ENCODE measurements around the gene KLK8. TPM values are rescaled to one million over a fixed set of nuclear protein-coding genes. Genes with fewer than 3 reads are reported as not detected.

KLK8 gene, protein sequence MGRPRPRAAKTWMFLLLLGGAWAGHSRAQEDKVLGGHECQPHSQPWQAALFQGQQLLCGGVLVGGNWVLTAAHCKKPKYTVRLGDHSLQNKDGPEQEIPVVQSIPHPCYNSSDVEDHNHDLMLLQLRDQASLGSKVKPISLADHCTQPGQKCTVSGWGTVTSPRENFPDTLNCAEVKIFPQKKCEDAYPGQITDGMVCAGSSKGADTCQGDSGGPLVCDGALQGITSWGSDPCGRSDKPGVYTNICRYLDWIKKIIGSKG
- not detected in 5 replicates for total RNA-seq (2022; extraction: Qiagen RNA extraction; ENCODE audit: low read depth)

DNA sequence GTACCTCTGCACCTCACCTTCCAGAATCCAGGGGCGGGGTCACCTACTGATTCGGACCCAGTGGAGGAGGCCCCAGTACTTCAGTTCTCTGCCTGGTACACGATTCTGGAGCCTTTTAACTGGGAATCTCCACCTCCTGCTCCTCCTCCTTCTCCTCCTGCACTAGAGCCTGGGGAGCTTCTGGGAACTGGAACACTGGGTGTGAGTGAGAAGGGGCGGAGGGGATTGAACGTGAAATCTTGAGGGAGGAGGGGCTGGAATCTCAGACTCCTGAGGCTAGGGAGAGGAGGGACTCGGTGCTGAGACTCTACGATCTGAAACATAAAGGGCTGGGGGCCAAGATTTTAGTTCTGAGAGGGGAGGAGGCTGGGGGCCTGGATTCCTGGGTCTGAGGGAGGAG is at the start of gene KLK8:
KLK8 (minus strand) TSS at position 90 of the 400 bp plus-strand sequence. CDS start 437 bp downstream, outside the sequence.

DNA sequence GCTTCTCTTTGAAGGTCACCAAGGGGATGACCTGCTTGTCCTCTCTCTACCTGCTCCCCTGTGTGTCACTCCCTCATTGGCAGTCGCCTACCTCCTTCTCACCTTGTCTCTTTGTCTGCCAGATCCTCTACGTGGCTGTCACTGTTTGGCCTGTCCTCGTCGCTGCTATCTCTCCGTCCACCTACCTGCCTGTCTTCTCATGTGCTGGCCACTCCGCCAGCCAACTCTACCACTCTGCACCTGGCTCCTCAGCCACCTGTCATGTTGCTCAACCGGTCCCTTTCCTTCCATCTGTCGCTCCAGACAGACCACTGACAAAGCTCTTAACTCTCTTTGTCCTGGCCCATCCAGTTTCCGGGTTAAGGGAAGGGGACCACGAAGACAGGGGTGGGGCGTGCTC is 33.3 kb upstream of the KLK8 start, which contains the start of gene KLK12:
KLK12 (minus strand) TSS at position 299 of the 400 bp plus-strand sequence. CDS start 381 bp downstream, outside the sequence.

DNA sequence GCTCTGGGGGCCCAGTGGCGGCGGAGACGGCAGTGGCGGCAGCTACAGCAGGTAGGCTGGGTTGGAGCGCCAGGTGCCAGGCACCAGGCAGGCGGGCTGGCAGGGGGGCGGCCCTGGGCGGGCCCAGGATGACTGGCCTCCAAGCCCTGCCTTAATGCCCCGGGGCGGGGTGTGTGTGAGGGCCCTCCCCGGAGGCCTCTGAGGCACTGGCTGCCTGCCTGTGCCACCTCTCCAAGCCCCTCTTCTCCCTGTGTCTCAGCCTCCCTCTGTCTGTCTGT is 25.1 kb upstream of the KLK8 start, which contains the start of gene KLK11:
KLK11 (minus strand) TSS at position 63 of the 278 bp plus-strand sequence. CDS start 985 bp downstream, outside the sequence.

DNA sequence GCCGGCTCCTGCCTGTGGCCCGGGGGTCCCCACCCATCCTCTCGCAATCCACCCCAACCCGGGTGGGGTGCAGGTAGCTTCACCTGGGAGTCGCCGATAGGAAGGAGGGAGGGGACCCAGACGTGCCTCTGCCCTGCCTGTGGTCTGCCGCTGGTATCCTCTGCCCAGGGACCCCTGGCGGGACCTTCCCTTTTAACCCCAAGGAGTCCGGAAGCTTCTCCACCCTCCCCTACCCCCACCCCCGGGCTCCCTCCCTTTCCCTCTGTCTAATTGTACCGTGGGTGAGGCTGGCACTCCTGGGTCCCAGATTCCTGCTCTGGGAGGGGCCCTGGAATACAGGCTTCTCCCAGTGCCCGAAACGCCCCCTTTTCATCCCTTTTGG is 18.1 kb upstream of the KLK8 start, which contains the start of gene KLK10:
KLK10 (minus strand) TSS at position 166 of the 382 bp plus-strand sequence. CDS start 579 bp downstream, outside the sequence.

DNA sequence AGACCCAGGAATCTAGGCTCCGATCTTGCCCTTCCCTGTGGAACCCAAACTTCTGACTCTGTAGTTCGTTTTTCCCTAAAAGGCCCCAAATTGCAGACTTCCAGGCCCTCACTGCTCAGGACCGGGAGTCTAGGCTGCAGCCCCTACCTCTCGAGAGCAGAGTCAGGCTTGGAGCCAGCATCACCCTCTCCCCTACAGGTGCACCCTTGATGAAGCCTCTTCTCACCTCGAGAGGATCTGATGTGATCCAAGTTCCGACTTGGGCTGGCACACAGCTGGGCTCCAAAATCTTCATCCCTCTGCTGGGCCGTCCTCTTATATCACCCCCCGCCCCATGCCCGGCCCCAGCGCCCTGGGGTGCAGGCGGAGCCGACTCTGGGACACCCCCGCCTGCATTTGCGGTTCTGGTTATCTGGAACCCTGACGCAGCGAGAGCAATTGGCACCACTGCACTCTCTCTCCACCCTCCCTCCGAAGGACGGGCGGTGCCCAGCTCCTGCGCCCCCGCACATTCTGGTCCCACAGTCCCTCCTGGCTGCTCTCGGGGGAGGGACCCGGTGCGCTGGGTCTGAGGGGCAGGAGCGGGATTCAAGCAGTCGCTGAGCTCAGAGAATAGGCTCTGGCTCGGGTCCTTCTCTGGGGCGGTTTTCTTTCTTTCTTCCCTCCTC is 17.6 kb downstream of the KLK8 start, which contains the start of gene KLK7:
KLK7 (minus strand) TSS at position 293 of the 668 bp plus-strand sequence. CDS start 1,518 bp downstream, outside the sequence.

DNA sequence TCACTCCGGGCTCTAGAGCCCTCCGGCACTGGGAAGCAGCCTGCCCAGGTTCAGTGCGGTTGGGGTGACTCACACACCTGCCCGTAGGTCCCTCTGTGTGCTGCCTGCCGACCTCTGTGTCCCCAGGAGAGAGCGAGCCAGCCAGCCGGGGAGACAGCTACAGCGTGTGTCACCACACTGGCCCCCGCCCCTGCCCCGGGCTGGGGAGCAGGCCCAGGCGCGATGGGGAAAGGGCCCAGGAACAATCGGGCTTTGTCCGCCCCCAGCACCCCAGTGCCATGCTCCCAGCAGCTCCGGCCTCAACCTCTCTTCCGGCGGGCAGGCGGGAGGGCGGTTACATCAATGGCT is 32.0 kb downstream of the KLK8 start, which contains the start of gene KLK6:
KLK6 (minus strand) TSS at position 179 of the 348 bp plus-strand sequence. CDS start 1,487 bp downstream, outside the sequence.

DNA sequence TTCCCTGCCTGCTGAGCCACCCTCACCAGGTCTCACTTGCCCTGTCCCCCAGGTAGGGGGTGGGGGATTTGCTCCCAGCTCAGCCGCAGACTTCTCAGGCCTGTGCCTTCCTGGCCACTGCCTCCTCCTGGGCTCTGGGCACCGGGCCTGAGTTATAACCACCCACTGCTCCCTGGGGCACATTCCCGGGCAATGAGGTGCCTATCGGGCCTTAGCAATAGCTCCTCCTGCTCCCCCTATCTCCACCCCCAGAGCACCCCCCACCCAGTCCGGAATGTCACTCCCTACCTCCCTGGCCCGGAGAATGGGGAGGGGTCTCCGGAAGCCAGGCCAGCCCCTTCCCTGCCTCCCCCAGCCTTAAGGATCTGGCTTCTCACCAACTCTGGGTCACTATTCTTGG is 48.5 kb downstream of the KLK8 start, which contains the start of gene KLK5:
KLK5 (minus strand) TSS at position 129 of the 400 bp plus-strand sequence. CDS start 381 bp downstream, outside the sequence.

Other genes starting within 250 kb of the KLK8 start
- not detected in 5 replicates for gene GPR32, start 231.1 kb downstream of the KLK8 start, total RNA-seq (2022; extraction: Qiagen RNA extraction; ENCODE audit: low read depth)
- gene ACP4, start 211.2 kb downstream of the KLK8 start, total RNA-seq (2022; extraction: Qiagen RNA extraction; ENCODE audit: low read depth) = not detected in 5 replicates
- 0.15 TPM in 1 of 5 replicates, not detected in the others for gene KLK1, start 177.8 kb downstream of the KLK8 start, total RNA-seq (2022; extraction: Qiagen RNA extraction; ENCODE audit: low read depth)
- not detected in 5 replicates for gene KLK15, start 168.0 kb downstream of the KLK8 start, total RNA-seq (2022; extraction: Qiagen RNA extraction; ENCODE audit: low read depth)
- not detected in 5 replicates for gene KLK3, start 146.7 kb downstream of the KLK8 start, total RNA-seq (2022; extraction: Qiagen RNA extraction; ENCODE audit: low read depth)
- 0.27 TPM in 1 of 5 replicates, not detected in the others for gene KLK2, start 128.2 kb downstream of the KLK8 start, total RNA-seq (2022; extraction: Qiagen RNA extraction; ENCODE audit: low read depth)
- 0.41 TPM in 1 of 5 replicates, not detected in the others for gene KLK4, start 90.2 kb downstream of the KLK8 start, total RNA-seq (2022; extraction: Qiagen RNA extraction; ENCODE audit: low read depth)
- not detected in 5 replicates for gene KLK5, start 48.6 kb downstream of the KLK8 start, total RNA-seq (2022; extraction: Qiagen RNA extraction; ENCODE audit: low read depth)
- 0.22 to 1.1 TPM (median 0.66 TPM) in 5 replicates for gene KLK6, start 32.0 kb downstream of the KLK8 start, total RNA-seq (2022; extraction: Qiagen RNA extraction; ENCODE audit: low read depth)
- gene KLK7, start 17.7 kb downstream of the KLK8 start, total RNA-seq (2022; extraction: Qiagen RNA extraction; ENCODE audit: low read depth) = not detected in 5 replicates
- gene KLK10, start 18.1 kb upstream of the KLK8 start, total RNA-seq (2022; extraction: Qiagen RNA extraction; ENCODE audit: low read depth) = 0.20 to 0.60 TPM (median 0.50 TPM) in 4 of 5 replicates, not detected in the other
- 0.21 TPM in 1 of 5 replicates, not detected in the others for gene KLK11, start 25.0 kb upstream of the KLK8 start, total RNA-seq (2022; extraction: Qiagen RNA extraction; ENCODE audit: low read depth)
- not detected in 5 replicates for gene KLK12, start 33.4 kb upstream of the KLK8 start, total RNA-seq (2022; extraction: Qiagen RNA extraction; ENCODE audit: low read depth)
- gene KLK13, start 63.5 kb upstream of the KLK8 start, total RNA-seq (2022; extraction: Qiagen RNA extraction; ENCODE audit: low read depth) = 0.31 to 0.38 TPM in 2 of 5 replicates, not detected in the others
- 0.20 to 0.68 TPM (median 0.28 TPM) in 5 replicates for gene KLK14, start 81.3 kb upstream of the KLK8 start, total RNA-seq (2022; extraction: Qiagen RNA extraction; ENCODE audit: low read depth)
- gene CTU1, start 106.8 kb upstream of the KLK8 start, total RNA-seq (2022; extraction: Qiagen RNA extraction; ENCODE audit: low read depth) = 2.8 to 19.3 TPM (median 16.8 TPM) in 5 replicates
- gene SIGLEC9, start 123.3 kb upstream of the KLK8 start, total RNA-seq (2022; extraction: Qiagen RNA extraction; ENCODE audit: low read depth) = not detected in 5 replicates
- not detected in 5 replicates for gene SIGLEC7, start 140.7 kb upstream of the KLK8 start, total RNA-seq (2022; extraction: Qiagen RNA extraction; ENCODE audit: low read depth)
- gene CD33, start 223.5 kb upstream of the KLK8 start, total RNA-seq (2022; extraction: Qiagen RNA extraction; ENCODE audit: low read depth) = 0.13 to 0.27 TPM in 2 of 5 replicates, not detected in the others
- gene SIGLECL1, start 249.5 kb upstream of the KLK8 start, total RNA-seq (2022; extraction: Qiagen RNA extraction; ENCODE audit: low read depth) = not detected in 5 replicates